AG04450 (cell line): ENCODE data around the gene GMDS. TPM values are rescaled to one million over a fixed set of nuclear protein-coding genes. Genes with fewer than 3 reads are reported as not detected.

Experiments
- CTCF ChIA-PET: fragments of 300-600, 350-600 bp; formaldehyde crosslinking; extraction: SDS; loops from one replicate; lab custom pipeline; 2022; ENCODE audit warnings: antibody characterized with exemption, inconsistent platforms; lab: Charles Lee
- POLR2A ChIA-PET: fragments of 350-600 bp; formaldehyde crosslinking; extraction: SDS; loops from one replicate; lab custom pipeline; 2021; ENCODE audit warnings: antibody characterized with exemption, inconsistent platforms; lab: Yijun Ruan, JAX
- DNase-seq: peaks from one replicate; pipeline ENCODE4 v3.0.0-alpha.2; 2011; ENCODE audit warnings: low read depth, low spot score
- H3K27ac ChIP-seq: one replicate; pipeline ENCODE4 v1.5.1; 2012; ENCODE audit warnings: low read depth, low read length, control low read depth
- H3K27me3 ChIP-seq: one replicate; pipeline ENCODE4 v1.6.0; 2012; ENCODE audit warnings: low read length; ENCODE audit not compliant: control insufficient read depth, insufficient read depth
- H3K4me3 ChIP-seq: 2 replicates; pipeline ENCODE4 v1.5.1; 2011; ENCODE audit warnings: mild to moderate bottlenecking, low read depth, low read length, control low read depth
- H3K9me3 ChIP-seq: 2 replicates; pipeline ENCODE4 v1.5.1; 2012; ENCODE audit warnings: low read length; ENCODE audit not compliant: control insufficient read depth, insufficient read depth
- CTCF ChIP-seq: IDR thresholded peaks from 2 replicates; pipeline ENCODE4 v1.5.1; 2011; ENCODE audit warnings: low read depth, low read length, control low read depth, inconsistent platforms
- polyA plus RNA-seq: library from polyadenylated mRNA; depleted of rRNA; stranded (reverse); fragments of >200 nt; gene quantifications from 2 replicates; pipeline ENCODE4 v1.2.3, GENCODE V29; 2011

The GMDS gene
- polyA plus RNA-seq, 1 experiment = 26.4 TPM

GRCh38 chr6:1763404-1763803, 482.0 kb downstream of the GMDS start:
- ChIA-PET CTCF (no interaction called here), POLR2A (no interaction called here)
- no peak overlapping the region for H3K27ac ChIP-seq
- H3K4me3 ChIP-seq = no peak overlapping the region
- no peaks in the 10 kb centered on the region for H3K27me3 ChIP-seq
- DNase-seq = no peak
- no peak for TF ChIP-seq CTCF
- H3K9me3 ChIP-seq = no peaks in the 10 kb centered on the region

- Histone ChIP-seq H3K4me3 (no peak overlapping the region), H3K27ac (no peak overlapping the region), H3K9me3 (no peaks in the 10 kb centered on the region), H3K27me3 (no peaks in the 10 kb centered on the region)
- TF ChIP-seq CTCF = no peak
- no peak for DNase-seq
- POLR2A ChIA-PET = no interaction called here
- CTCF ChIA-PET = no interaction called here
Measured at GRCh38 chr6:1762203-1762602, 483.2 kb downstream of the GMDS start.

- ChIA-PET CTCF (no interaction called here), POLR2A (no interaction called here)
- Histone ChIP-seq H3K27ac (no peak overlapping the region), H3K27me3 (no peaks in the 10 kb centered on the region), H3K9me3 (no peaks in the 10 kb centered on the region), H3K4me3 (no peak overlapping the region)
- no peak for DNase-seq
- no peak for TF ChIP-seq CTCF
Measured at GRCh38 chr6:1761477-1761877, 483.9 kb downstream of the GMDS start.

- POLR2A ChIA-PET = no interaction called here
- DNase-seq = no peak
- Histone ChIP-seq H3K27me3 (no peaks in the 10 kb centered on the region), H3K9me3 (no peaks in the 10 kb centered on the region), H3K4me3 (no peak overlapping the region), H3K27ac (no peak overlapping the region)
- CTCF ChIA-PET = no interaction called here
- no peak for TF ChIP-seq CTCF
Measured at GRCh38 chr6:1760876-1761275, 484.5 kb downstream of the GMDS start.

- no peak for TF ChIP-seq CTCF
- ChIA-PET POLR2A (no interaction called here), CTCF (no interaction called here)
- Histone ChIP-seq H3K27ac (no peak overlapping the region), H3K27me3 (no peaks in the 10 kb centered on the region), H3K4me3 (no peak overlapping the region), H3K9me3 (no peaks in the 10 kb centered on the region)
- no peak for DNase-seq
Measured at GRCh38 chr6:1759870-1760269, 485.5 kb downstream of the GMDS start.
